ENCODE results near the gene KLHL22. TPM values are rescaled to one million over a fixed set of nuclear protein-coding genes. Genes with fewer than 3 reads are reported as not detected.

The KLHL22 gene
- total and polyA plus RNA-seq, 2 of the 4 experiments (the other 2 are of a cell fraction): 27.1 to 30.1 TPM

GRCh38 chr22:20403779-20404140 is 91.8 kb downstream of the KLHL22 start:
- CTCF ChIA-PET: interaction anchor here (1.3 kb wide), 1 partner anchor 14 kb away, joined by 4 read pairs; no protein-coding TSS in a partner anchor
- POLR2A ChIA-PET (ENCODE audit: unreplicated experiment): no interaction called here

More at GRCh38 chr22:20403779-20404140, 91.8 kb downstream of the KLHL22 start:
- Histone ChIP-seq H3K9me3 (ENCODE audit: control insufficient read depth, insufficient read depth, low read length) (no peaks in the 10 kb centered on the region), H4K5ac (ENCODE audit: low read depth, low read length) (no peak overlapping the region), H3K27me3 (ENCODE audit: control insufficient read depth, insufficient read depth, low read length) (no peaks in the 10 kb centered on the region), H3K14ac (replicated peaks; ENCODE audit: low read depth, low read length) (no peak overlapping the region), H2AK9ac (replicated peaks; ENCODE audit: low read depth, low read length, poor library complexity) (no peak overlapping the region), H3K79me1 (ENCODE audit: low read depth in 1 of 2, low read length in 2 of 2) (peaks cover 9 to 17% of the 10 kb centered on the region in 2 experiments; a peak in 3 of 4 replicates), H2BK15ac (ENCODE audit: low read depth, low read length) (no peak overlapping the region), H3K4ac (ENCODE audit: low read depth, low read length) (no peak overlapping the region), H2AFZ (replicated peaks; ENCODE audit: low read length, poor library complexity) (no peak overlapping the region), H2BK120ac (ENCODE audit: low read depth, low read length) (no peak overlapping the region), H2BK20ac (ENCODE audit: low read depth, low read length) (no peak overlapping the region), H3K36me3 (ENCODE audit: control insufficient read depth, insufficient read depth, low read length) (peaks cover 48% of the 10 kb centered on the region), H4K20me1 (ENCODE audit: insufficient read depth, low read length) (no peaks in the 10 kb centered on the region; the same call in 1 of the 2 replicates), H3K4me2 (ENCODE audit: low read depth, low read length) (no peak overlapping the region), H3K23ac (ENCODE audit: low read depth, low read length) (no peak overlapping the region), H3K4me1 (ENCODE audit: control insufficient read depth, insufficient read depth, low read length) (no peaks in the 10 kb centered on the region), H2BK5ac (ENCODE audit: low read depth, low read length, poor library complexity, severe bottlenecking) (no peak overlapping the region), H3K9me1 (ENCODE audit: insufficient read depth, low read length) (peaks cover 14% of the 10 kb centered on the region), H2AK5ac (ENCODE audit: low read depth, low read length) (no peak overlapping the region), H3K27ac (ENCODE audit: insufficient read depth, low read length) (no peak overlapping the region), H3K18ac (ENCODE audit: low read depth, low read length) (no peak overlapping the region), H3K56ac (ENCODE audit: extremely low read depth, insufficient read depth, low read length) (no peak overlapping the region), H4K8ac (ENCODE audit: low read depth in 2 of 2, low read length in 2 of 2) (no peak overlapping the region), H4K91ac (ENCODE audit: insufficient read depth, low read depth, low read length) (no peak overlapping the region), H3K4me3 (ENCODE audit: insufficient read depth, low read depth, low read length) (no peak overlapping the region), H3K9ac (ENCODE audit: low read depth, low read length) (no peak overlapping the region)
- no peak for DNase-seq
- no peak for ATAC-seq (ENCODE audit: low read depth)
- in situ Hi-C loops (cut with MboI; ENCODE audit: low sequenced_read_pairs) (no loop called here), intact Hi-C loops (cut with micrococcal nuclease) (no loop called here), dilution Hi-C loops (cut with HindIII; ENCODE audit: low sequenced_read_pairs, unreplicated experiment) (no loop called here)
- BruUV-seq (replicated peaks): no TSS peak
- TF ChIP-seq CEBPB (IDR thresholded peaks at IDR 0.05; ENCODE audit: low read depth, low read length): no peak
- TF ChIP-seq POLR2A (IDR thresholded peaks at IDR 0.05; ENCODE audit: low read depth, low read length): no peak
- TF ChIP-seq CHD1 (IDR thresholded peaks at IDR 0.05; ENCODE audit: low read depth, low read length): no peak
- TF ChIP-seq, protein P1, sequence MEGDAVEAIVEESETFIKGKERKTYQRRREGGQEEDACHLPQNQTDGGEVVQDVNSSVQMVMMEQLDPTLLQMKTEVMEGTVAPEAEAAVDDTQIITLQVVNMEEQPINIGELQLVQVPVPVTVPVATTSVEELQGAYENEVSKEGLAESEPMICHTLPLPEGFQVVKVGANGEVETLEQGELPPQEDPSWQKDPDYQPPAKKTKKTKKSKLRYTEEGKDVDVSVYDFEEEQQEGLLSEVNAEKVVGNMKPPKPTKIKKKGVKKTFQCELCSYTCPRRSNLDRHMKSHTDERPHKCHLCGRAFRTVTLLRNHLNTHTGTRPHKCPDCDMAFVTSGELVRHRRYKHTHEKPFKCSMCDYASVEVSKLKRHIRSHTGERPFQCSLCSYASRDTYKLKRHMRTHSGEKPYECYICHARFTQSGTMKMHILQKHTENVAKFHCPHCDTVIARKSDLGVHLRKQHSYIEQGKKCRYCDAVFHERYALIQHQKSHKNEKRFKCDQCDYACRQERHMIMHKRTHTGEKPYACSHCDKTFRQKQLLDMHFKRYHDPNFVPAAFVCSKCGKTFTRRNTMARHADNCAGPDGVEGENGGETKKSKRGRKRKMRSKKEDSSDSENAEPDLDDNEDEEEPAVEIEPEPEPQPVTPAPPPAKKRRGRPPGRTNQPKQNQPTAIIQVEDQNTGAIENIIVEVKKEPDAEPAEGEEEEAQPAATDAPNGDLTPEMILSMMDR (conservative IDR thresholded peaks at IDR 0.05; ENCODE audit: low read depth, low read length): no peak
- no peak for TF ChIP-seq MAFK (IDR thresholded peaks at IDR 0.05; ENCODE audit: low read depth, low read length)
- TF ChIP-seq BHLHE40 (IDR thresholded peaks at IDR 0.05; ENCODE audit: low read depth, low read length): no peak
- no peak for TF ChIP-seq MAZ (IDR thresholded peaks at IDR 0.05; ENCODE audit: borderline replicate concordance, low read depth, low read length)
- no peak for TF ChIP-seq RAD21 (IDR thresholded peaks at IDR 0.05; ENCODE audit: low read length)
- TF ChIP-seq MXI1 (IDR thresholded peaks at IDR 0.05; ENCODE audit: borderline replicate concordance, low read depth, low read length): no peak
- TF ChIP-seq RFX5 (IDR thresholded peaks at IDR 0.05; ENCODE audit: low read depth, low read length): no peak
- TF ChIP-seq RCOR1 (IDR thresholded peaks at IDR 0.05; ENCODE audit: insufficient replicate concordance, low read length): no peak
- TF ChIP-seq ELK1 (IDR thresholded peaks at IDR 0.05; ENCODE audit: borderline replicate concordance, low read depth, low read length): no peak
- TF ChIP-seq, protein P2, sequence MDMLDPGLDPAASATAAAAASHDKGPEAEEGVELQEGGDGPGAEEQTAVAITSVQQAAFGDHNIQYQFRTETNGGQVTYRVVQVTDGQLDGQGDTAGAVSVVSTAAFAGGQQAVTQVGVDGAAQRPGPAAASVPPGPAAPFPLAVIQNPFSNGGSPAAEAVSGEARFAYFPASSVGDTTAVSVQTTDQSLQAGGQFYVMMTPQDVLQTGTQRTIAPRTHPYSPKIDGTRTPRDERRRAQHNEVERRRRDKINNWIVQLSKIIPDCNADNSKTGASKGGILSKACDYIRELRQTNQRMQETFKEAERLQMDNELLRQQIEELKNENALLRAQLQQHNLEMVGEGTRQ (IDR thresholded peaks at IDR 0.05; ENCODE audit: low read depth, low read length): no peak
- no peak for TF ChIP-seq NFE2L2 (IDR thresholded peaks at IDR 0.05; ENCODE audit: low read depth, low read length)
- no peak for TF ChIP-seq SMC3 (IDR thresholded peaks at IDR 0.05; ENCODE audit: low read depth, low read length)
- 94% methylated on average over 5 of the region's 6 CpGs; no CpG with 5 or more reads in 1 of the 2 experiments for WGBS, 2 experiments (ENCODE audit: extremely low coverage in 2 of 2, insufficient read length in 1 of 2)

All from IMR-90 (cell line).